CD4-positive, alpha-beta T cell treated with Interleukin-15 for 1 hour (primary cell): ENCODE data around the gene MRNIP.

ENCODE experiments used
- DNase-seq: peaks from one replicate; pipeline ENCODE4 v3.0.0-alpha.2; 2020

MRNIP gene, protein sequence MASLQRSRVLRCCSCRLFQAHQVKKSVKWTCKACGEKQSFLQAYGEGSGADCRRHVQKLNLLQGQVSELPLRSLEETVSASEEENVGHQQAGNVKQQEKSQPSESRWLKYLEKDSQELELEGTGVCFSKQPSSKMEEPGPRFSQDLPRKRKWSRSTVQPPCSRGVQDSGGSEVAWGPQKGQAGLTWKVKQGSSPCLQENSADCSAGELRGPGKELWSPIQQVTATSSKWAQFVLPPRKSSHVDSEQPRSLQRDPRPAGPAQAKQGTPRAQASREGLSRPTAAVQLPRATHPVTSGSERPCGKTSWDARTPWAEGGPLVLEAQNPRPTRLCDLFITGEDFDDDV

DNA sequence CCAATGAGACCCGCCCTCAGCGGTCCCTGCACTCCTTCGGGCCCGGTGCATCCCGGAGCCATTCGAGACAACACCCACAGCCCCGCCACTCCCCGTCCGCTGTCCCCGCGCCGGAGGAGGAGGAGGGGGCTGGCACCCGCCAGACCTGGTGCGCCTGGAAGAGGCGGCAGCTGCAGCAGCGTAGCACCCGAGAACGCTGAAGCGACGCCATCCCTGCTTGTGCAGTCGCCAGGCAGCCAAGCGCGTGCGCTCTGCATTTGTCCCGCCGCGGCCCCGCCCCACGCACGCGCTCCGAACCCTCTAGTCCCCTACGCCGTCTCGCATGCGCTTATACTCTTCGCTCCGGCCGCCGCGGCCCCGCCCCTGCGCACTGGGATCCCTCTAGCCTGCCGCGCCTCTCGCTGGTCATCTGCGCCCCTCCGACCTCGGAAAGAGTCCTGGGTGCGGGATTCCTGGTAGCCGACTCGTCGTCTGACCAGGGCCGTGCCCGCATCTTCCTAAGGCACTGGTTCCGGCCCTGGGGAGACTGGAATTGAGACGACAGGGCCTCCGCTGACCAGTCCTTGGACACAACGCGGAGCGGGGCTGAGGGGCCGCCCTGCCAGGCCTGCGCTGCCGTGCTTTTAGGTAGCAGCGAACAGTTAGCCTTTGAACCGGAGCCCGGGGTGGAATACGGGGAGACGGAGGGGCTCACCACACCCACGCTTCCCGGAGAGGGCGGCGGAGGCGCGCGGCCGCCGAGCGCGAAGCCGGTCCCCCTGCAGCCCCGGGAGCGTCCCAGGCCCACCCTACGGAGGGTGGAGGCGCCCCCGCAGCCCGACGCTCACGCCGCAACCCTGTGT lies at the start of gene MRNIP:
MRNIP (minus strand) TSS at position 232 of the 842 bp plus-strand sequence; CDS start at position 211, 21 bp downstream.
- DNase-seq, result peak; percentile 89

DNA sequence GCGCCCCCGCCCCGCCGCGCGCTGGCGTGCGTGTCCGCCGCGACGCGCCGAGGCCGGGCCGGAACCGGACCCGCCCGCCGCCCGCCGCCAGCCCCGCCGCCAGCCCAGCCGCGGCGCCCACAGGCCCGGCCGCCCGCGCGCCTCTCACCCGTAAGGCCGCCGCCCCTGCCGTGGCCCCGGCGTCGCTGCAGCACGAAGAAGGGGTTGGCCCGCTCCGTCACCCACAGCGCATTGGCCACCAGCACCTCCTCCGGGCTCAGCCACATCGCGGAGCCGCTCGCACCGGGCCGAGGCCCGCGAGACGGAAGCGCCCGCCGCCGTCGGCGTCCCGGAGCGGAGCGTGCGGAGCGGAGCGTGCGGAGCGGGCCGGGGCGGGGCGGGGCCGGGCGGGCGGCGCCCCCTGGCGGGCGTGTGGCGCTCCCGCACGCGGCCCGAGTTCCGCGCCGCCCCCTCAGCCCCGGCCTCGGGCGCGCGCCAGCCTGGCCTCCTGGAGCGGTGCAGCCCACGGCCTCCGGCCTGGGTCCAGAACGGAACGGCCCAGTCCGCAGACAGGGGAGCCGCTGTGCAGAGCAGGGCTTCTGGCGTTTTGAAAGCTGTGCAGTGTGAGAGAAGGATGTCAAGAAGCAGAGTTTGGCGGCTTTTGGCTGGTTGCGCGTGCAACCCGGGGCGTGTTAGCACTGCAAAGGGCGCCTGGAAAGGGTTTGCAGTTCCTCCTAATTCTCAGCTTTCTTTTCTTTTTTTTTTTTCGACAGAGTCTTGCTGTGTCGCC lies 49.1 kb upstream of the MRNIP start, which contains the start of gene TBC1D9B:
TBC1D9B (minus strand) TSS at position 342 of the 769 bp plus-strand sequence; CDS start at position 266, 76 bp downstream.
- peak; percentile 79 for DNase-seq

DNA sequence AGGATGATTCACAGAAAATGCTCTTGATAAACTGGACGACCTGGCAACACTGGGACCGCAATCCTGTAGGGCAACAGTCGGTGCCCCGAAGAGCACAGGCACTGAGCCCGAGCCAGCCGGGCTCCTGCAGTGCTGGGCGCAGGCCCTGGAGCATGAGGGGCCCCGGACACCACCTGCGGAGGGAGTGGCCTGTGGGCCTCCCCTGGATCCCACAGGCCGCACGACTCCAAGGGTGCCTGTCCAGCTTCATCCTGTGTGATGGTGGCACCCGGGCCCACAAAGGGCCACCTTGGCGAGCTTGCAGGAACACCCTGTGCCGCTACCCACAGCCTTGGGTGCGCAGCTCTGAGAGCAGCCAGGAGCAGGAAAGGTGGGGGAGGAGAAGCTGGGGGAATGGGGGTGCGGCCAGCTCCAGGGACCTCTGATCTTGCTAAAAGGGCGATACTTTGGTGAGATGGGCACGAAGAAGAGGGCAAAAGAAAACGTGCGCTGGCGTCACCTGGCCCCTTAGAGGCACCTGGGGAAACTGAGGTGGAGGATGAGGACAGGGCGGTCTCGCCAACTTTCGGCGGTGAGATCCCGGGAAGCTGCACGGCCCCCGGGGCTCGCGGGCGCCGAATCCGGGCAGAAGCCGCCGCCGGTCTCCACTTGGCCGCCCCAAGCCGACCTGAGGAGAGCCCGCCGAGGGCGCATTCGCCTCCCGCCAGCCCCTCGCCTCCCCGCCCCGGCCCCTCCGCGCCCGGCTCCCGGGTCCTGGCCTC lies 48.4 kb upstream of the MRNIP start:
- DNase-seq, result no peak

DNA sequence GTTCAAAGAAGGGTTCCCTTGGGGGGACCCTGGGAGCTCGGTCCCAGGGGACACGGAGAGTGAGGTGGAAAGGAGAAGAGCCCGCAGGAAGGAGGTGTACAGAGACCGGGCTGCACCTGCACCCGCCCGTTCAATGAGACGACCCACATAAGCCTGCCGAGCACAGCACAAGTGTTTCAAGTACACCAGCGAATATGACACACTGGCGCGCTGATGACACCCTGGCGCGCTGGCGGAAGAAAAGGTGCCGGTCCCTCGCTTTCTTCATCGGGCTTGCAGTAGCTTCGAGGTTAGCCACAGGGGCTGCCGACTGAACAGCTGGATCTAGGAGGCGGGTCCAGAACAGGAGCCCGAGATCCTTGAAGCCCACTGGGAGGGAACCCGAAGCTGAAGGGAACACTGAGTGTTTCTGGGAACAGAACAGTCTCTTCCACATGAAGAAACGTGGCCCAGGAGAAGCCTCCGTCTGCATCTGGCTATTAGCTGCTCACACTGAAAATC lies 47.7 kb upstream of the MRNIP start:
- no peak for DNase-seq

DNA sequence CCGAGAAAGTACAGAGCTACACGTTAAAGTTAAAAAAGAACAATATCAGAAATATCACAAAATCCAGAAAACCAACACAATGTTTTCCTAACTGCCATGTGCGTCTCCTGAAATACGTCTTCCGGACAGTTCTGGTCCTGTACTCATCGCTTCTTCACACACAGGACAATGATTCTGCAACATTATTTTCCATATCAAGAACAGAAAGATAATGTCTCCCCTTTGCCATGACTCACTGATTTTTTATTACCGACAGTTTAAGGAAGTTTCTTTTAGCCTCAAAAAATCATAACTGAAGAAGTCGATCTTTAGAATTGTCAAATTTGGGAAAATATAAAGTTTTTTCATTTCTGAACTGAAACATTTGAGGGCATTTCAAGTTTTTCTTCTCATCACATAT lies 46.5 kb upstream of the MRNIP start:
- DNase-seq, result no peak

DNA sequence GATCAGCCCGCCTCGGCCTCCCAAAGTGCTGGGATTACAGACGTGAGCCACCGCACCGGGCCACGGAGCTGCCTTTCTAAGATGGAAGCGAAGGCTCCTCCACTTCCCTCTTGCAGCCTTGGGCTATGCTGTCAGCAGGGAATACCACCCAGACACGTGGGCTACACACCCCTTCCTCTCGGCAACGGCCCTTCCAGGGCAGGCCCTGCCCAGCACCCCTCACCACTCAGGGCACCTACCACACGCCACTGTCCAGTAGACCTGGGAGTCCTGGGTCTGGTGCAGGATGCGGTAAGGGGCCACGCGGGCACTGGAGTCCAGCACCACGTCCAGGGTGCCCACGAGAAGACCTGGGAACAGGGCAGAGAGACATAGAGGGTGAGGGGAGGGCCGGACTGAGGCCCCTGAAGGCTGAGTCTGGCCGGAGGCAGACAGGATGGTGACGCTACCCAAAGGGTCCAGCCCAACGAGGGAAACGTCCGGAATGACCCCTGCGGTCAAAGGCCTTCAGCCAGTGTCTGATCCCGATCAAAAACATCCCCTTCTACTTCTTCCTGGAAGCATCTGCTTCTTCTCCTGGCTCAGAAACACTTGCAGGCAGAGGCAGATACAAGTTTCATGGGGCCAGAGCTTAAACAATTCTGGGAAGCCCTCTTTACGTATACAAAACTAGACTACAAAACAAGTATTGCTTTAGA lies 46.0 kb upstream of the MRNIP start:
- no peak for DNase-seq

DNA sequence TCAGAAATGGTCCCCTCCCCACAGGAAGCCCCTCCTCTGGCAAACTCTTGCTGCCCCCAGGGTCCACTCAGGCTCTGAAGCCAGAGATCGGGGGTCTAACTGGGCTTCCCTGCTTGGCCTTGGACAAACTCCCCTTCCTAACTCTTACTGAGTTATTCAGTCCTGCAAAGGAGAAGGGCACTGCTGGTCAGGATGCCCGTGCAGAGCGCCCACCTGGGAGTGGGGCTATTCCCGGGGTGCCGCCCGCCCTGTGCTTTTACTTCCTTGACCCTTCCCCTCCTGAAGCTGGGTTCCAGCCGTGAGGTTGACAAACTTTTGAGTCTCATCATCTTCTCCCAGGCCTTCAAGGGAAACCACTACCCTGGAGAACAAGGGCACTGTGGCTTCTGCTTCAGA lies 44.1 kb upstream of the MRNIP start:
- no peak for DNase-seq

DNA sequence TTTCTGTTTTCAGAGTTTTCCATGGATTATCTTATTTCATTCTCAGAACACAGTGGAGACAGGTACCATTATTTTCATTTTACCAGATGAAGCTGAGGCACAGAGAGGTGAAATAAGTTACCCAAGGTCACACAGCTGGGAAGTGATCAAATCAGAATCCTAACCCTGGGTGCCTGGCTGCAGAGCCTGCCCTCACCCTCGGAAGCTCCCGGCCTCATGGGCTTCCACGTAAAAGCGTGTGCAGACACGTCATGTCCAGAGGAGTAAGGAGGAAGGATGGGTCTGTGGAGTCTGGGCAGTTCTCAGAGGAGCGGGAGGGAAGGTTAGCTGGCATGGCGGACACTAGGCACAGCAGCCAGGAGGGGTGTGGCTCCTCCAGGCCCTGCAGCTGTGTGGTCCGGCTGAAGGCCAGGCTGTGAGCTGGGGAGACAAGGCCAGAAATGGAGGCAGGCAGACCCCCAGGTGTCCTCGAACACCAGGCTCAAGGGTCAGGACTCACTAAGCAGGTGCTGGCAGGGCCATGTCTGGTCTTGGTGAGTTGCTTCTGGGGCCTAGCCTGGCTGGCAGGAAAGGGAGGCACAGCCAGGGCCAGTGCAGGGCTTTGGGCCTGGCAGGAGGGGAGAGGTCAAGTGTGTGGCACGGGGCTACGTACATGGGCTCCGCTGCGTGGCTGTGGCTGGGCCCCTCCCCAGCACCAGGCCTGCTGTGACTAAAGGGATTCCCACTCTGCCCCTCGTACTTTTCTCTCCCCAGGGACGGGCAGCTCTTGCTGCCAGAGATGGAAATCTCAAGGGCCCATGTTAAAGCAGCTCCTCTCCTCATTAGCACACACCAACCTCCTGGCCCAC lies 43.5 kb upstream of the MRNIP start:
- DNase-seq, result no peak

DNA sequence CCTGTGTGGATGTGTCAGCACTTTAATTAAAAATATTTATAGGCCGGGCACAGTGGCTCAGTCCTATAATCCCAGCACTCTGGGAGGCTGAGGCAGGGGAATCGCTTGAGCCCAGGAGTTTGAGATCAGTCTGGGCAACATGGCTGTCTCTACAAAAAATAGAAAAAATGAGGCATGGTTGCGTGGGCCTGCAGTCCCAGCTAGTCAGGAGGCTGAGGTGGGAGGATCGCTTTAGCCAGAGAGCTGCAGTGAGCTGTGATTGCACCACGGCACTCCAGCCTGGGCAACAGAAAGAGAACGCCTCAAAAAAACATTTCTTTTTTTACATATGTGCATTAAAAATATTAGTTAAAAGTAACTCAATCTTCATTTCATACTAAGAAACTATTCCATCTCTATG lies 42.8 kb upstream of the MRNIP start:
- no peak for DNase-seq

DNA sequence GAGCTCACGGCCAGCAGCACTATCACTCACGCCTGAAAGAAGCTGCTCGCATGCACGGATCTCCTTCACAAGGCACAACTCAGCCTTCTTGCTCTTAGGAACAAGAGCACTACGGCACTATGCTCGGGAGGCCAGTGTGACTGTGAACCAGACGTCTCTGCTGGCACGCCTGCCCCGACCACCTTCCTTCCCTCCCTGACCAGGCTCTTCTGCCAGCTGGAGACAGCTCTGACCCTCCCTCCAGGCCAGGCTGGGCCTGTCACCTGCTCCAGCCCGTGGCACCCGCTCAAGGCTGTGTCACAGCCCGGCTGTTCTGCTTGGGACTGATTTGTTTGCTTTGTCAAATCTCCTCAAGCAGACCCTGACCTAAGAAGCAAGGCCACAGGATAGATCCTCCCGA lies 42.1 kb upstream of the MRNIP start:
- DNase-seq, result no peak

DNA sequence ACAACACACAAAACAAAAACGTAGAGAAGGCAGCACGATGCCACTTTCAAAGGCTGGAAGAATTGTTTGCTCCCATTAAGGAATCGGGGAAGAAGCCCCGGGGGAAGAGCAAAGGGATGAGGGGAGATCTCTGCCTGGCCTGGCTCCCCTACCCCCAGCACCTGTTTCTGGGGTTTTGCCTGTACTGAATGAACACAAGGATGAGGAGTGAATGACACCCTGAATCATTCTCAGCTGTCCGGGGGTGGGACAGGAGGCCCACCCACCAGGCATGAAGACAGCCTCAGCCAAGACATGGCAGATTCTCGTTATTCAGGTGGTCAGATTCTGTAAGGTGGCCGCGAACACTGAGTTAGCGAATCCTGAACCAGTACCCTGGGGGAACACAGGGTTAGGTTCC lies 41.6 kb upstream of the MRNIP start:
- no peak for DNase-seq

DNA sequence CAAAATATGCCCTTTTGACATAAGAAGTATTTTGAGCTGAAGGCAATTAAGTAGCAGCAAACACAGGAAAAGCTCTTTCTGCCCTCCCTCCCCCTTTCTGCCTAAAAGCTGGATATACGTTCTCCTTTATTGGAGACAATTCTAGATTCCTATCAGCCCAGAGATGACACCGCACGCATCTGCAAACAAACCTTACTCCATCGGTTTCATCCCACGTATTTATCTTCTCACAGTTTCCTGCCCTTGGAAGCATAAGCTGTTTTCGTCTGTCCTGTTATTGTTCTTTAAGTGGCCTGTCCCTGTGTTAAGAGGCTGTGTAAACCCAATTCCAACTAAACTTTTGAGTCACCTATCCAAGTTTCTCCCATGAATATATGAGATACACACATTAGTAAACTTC lies 37.2 kb upstream of the MRNIP start:
- DNase-seq, result no peak

DNA sequence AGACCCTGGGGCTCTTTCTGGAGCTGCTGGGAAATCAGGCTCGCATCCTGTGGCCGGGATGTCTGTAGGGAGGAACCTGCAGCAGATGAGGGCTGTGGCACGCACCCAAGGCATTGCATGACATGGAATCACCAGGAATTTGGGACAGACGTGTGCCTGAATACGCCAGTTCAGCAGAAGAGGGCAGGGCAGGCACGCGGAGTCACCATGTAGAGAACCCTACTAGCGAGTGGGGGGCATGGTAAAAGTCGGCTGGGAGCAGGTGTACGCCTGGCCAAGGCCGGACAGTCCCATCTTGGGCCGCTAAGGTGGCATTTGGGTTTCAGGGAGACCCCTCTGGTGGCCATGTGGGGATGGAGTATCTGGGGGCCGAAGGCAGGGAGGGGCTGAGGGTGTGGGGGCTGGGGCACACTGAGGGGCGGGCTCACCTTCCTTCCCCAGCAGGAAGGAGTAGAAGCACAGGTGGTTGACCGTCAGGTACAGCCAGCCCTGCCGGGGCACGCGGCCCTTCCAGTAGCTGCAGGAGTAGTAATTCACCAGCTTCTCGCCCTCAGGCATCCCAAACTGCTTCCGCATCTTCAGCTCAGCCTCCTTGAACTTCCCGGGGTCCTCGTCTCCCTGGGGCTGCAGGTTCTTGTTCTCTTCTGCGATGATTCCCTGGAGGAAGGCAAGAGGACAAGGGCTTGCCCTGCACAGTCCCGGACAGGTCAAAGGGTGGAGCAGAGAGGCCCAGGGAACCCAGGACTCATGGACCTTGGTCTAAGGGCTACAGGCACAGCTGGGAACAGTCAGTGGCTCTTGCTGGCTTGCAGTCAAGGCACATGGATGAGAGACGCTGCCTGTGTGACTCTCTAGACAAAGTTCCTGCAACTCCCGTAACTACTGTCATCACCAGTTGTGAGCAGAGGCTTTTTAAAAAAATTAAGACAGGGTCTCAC lies 35.6 kb upstream of the MRNIP start:
- DNase-seq, result no peak

DNA sequence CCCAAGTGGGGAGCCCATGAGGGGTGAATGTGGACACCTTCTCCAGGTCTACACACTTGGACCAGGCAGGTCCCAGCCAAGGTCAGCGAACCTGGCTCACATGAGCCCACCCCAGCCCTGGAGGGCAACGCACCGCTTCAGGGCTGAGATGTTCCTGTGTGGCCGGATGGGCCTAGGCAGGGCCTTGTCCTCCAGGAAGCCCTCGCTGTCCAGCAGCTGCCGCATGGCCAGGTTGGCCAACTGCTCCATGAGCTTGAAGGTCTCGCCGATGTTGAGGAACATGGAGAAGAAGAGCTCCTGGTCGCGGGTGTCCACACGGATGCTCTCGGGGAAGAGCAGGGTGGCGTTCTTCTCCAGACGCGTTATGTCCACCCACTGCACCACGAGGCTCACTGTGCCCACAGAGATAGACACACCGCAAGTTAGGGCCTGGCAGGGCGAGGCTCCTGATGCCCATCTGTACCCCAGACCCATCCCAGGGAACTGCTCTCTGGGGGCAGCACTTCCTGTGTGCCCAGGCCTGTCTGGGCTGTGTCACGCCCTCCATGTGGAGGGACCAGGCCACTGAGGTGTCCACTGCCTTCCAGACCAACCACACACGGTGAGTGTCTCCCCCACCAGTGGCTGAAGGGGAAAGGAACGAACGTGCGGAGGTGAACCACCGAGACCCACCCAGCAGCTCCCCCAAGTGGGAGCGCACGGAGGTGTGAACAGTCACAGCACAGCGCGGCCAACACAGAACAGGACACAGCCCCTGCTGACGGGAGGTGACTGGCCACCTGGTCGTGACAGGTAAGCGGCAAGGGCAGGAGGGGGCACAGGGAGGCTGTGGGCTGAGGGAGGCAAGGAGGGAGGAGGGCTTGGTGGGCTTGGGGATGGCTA lies 34.7 kb upstream of the MRNIP start:
- DNase-seq, result no peak

DNA sequence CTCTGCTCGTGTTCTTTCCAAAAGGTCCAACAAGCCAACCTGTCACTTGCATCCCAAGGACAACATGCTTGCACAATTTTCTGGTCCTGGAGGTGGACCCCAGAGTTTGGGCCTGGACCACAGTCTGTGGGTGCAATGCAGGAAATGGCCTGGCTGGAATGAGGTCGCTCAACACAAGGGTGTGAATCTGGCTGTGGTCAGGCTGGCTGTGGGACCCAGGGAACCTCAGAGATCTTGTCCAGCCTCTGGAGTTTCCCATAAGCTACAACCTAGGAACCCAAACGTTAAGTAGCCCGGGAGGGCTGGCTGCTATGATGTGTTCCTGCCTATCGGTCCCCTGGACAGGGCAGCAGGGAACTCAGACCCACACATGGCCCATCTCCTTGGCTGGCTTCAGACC lies 33.6 kb upstream of the MRNIP start:
- DNase-seq, result no peak

DNA sequence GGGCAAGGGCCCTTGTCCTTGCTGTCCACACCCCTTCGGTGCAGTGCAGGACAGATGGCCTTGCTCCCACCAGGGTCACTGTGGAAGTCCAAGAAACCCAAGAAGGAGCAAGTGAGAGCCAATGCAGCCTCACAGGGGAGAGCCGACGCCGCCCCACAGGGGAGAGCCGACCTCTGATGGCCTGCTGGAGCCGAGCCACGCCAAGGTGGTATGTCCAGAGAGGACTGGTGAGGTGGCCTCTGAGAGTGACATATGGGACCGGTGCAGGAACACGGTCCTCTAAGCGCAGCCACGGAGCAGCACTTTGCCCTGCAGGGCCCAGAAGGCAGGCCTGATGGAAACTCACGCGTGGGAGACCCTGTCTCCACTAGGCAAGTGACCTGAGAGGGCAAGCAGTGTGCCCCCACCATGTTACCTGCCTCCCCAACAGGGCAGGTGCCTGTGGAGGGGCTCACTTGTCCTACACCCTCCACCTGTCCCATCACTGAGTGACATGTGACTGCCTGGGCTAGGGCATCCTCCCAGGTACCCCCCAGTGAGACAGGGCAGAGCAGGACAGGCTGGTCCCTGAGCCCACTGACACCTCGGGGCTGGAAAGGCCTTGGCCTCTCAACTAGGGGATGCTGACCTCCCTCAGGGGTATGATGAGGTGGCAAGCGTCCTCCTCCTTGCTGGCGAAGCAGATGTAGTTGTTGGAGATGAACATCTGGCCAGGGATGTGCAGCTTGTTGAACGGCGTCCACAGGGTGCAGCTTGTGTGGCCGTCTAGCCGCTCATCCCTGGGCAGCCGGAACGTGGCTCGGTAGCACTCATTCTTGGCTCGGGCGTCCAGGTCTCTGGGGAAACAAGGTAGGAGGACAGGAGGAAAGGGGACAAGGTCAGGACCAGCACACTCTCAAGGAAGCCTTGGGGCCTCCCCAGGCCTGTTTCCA lies 32.4 kb upstream of the MRNIP start:
- DNase-seq, result no peak

DNA sequence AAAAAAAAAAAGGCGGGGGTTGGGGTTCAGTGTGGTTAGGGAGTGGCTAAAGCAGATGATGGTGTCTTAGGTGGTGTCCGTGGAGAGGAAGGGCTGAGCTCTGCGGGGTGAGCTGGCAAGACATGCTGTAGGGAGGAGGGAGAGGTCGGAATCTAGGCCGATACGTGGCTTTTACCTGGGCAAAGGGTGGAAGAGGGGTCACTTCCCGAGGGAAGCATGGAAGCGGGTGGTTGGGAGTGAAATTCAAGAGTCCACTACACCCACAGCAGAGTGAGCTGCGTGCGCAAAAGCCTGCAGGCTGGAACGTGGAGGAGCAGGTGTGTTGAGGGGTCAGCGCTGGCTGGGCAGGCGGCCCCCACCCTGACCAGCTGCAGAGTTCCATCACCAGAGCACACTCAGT lies 31.3 kb upstream of the MRNIP start:
- DNase-seq, result no peak
